GM10248 (cell line): Measurements from ENCODE around the gene OCA2.
"Not testable (repeated sequence)": the region's sequence is repeated elsewhere in the genome, so short reads cannot be mapped to it uniquely, and the experiment has no call there.

Source experiments
- CTCF ChIA-PET: fragments of 300-600 bp; sonication (Branson Sonifier 250); formaldehyde crosslinking; extraction: SDS; loops from one replicate; lab custom pipeline; 2021; ENCODE audit warnings: antibody characterized with exemption; lab: Yijun Ruan, JAX
- POLR2A ChIA-PET: fragments of 350-650 bp; sonication (Branson Sonifier 250); formaldehyde crosslinking; extraction: SDS; loops from one replicate; lab custom pipeline; 2020; ENCODE audit warnings: antibody characterized with exemption; lab: Yijun Ruan, JAX
- DNase-seq: peaks from one replicate; pipeline ENCODE4 v3.0.0; 2012; ENCODE audit errors: extremely low spot score
- TF ChIP-seq, protein P1 (sequence below): IDR thresholded peaks from 2 replicates; pipeline ENCODE4 v1.5.1; 2012; ENCODE audit warnings: mild to moderate bottlenecking, low read depth; ENCODE audit errors: extremely low read depth, missing control alignments, control extremely low read depth

Gene OCA2

DNA sequence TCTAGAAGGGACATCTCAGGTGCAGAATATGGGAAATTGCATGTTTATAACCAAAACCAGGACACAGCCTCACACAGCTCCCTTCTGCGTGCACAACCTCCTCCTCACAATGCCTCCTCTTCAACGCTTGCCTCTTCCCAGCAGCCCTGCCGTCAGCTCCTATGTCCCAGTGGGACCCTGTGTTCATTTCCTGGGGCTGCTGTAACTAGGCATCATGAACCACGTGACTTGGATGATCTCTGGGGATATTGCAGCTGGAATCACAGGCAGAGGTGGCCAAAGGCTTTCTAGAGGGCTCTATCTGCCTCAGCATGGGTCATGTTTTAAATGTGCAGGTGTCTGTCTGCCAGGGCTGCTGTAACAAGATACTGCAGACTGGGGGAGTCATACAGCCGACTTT lies 375.3 kb downstream of the OCA2 start:
- DNase-seq: no peak
- TF ChIP-seq, protein P1, sequence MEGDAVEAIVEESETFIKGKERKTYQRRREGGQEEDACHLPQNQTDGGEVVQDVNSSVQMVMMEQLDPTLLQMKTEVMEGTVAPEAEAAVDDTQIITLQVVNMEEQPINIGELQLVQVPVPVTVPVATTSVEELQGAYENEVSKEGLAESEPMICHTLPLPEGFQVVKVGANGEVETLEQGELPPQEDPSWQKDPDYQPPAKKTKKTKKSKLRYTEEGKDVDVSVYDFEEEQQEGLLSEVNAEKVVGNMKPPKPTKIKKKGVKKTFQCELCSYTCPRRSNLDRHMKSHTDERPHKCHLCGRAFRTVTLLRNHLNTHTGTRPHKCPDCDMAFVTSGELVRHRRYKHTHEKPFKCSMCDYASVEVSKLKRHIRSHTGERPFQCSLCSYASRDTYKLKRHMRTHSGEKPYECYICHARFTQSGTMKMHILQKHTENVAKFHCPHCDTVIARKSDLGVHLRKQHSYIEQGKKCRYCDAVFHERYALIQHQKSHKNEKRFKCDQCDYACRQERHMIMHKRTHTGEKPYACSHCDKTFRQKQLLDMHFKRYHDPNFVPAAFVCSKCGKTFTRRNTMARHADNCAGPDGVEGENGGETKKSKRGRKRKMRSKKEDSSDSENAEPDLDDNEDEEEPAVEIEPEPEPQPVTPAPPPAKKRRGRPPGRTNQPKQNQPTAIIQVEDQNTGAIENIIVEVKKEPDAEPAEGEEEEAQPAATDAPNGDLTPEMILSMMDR: no peak
- ChIA-PET CTCF (no interaction called here), POLR2A (no interaction called here)

DNA sequence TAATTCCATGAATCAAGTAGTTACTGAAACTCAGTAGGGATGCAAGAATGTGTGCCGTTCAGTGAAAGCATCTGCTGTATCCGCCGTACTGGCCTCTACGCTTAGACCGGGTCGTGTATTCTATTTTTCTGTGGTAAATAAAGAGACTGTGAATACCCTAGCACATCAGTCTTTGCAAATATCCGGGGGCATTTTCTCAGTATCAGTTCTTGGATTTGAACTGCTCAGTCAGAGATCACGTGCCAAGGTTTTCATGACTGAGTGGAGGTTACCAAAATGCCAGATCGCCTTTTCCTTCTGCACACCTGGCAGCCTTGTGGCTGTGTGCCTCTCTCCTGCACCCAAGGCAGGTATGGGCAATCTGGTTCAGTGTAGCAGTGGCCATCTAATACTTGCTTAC lies 377.0 kb downstream of the OCA2 start:
- ChIA-PET POLR2A (no interaction called here), CTCF (no interaction called here)
- TF ChIP-seq, protein P1: no peak
- DNase-seq: no peak

DNA sequence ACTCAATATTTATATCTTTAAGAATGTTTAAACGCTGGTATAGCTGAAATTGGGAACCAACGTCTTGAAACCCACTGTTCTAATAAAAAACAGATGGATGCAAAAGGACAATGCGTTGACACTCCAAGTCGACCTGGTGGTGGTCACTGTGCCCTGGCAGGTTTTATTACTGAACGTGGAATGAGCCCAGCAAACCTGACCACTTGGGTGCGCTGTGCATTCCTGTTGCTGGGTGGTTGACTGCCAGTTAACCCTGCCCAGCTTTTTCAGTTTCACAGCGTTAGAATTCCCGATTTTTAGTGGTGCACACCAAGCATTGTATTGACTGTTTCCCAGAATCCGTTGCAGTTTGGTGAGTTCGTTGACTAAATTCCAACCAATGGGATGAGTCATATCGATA lies 384.4 kb downstream of the OCA2 start:
- TF ChIP-seq, protein P1: no peak
- ChIA-PET POLR2A (no interaction called here), CTCF (interaction anchor here (1.5 kb wide), 1 partner anchor 9 kb away, joined by 4 read pairs; no protein-coding TSS in a partner anchor)
- no peak for DNase-seq

DNA sequence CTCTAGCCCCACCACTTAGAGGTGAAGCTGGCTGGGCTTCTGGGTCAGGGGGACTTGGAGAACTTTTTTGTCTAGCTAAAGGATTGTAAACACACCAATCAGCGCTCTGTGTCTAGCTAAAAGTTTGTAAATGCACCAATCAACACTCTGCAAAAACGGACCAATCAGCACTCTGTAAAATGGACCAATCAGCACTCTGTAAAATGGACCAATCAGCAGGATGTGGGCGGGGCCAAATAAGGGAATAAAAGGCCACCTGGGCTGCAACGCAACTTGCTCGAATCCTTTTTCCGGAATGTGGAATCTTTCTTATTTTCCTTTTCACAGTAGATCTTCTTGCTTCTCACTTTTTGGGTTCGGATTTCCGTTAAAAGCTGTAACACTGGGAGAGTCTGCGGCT lies 385.3 kb downstream of the OCA2 start:
- POLR2A ChIA-PET: not testable (repeated sequence)
- CTCF ChIA-PET: interaction anchor here (1.5 kb wide), 1 partner anchor 8 kb away, joined by 4 read pairs; no protein-coding TSS in a partner anchor

DNA sequence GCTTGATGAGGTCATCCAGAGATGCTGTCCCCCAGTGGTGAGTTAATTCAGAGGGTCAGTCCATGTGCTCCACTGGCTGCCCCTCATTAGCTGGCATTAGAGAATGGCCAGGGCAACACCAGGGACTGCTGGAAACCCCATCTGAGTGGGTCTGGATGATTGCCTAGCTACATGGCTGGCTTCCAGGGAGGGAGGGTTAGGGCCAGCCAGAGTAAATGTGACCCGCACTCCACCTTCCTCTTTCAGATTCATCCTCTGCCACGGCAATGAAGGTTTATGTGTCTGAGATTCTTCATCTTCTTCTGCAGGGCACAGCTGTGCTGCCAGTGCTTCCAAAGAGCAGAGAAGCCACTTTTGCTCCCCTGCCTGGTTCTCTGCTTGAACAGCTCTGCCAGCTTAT lies 391.9 kb downstream of the OCA2 start:
- TF ChIP-seq, protein P1: no peak
- POLR2A ChIA-PET: no interaction called here
- DNase-seq: no peak
- CTCF ChIA-PET: no interaction called here

More for the DNA sequence above, 385.3 kb downstream of the OCA2 start:
- not testable (repeated sequence) for DNase-seq

DNA sequence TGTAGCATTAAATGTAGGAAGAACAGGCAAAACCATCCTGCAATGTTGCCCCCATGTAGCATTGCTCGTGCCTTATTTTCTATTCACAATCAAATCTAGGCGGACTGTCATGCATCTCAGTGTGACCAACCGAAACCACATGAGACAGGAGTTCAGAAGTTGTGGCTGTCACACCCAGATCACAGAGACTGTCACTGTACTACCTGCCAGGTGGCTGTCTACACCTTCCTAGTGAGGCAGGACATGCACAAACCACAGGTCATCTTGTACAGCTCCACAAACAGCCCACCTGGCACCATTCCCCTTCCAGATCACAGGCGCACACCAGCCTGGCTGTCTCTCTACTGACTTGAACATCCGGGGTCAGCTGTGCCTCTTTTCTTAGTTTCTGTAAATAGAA lies 392.8 kb downstream of the OCA2 start:
- no peak for DNase-seq
- TF ChIP-seq, protein P1: no peak
- POLR2A ChIA-PET: no interaction called here
- CTCF ChIA-PET: no interaction called here

DNA sequence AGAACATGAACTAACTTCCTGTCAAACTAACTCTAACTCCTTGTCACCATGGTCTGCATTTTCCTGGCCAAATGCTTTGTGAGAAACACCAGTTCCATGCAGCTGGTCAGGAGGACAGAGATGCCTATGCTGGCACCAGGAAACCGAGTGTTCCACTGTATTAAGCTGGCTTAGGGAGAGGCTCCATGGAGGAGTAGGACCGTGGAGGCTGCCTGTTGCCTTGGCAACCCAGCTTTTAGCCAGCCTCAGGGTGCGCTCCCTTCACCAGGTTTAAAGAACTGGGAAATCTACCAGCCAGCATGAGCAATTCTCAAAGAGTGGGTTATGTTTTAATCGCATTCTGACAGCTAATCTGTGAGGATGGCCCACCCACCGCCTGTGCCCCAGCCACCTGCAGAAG lies 394.1 kb downstream of the OCA2 start:
- TF ChIP-seq, protein P1: no peak
- ChIA-PET CTCF (interaction anchor here (0.9 kb wide), 1 partner anchor 10 kb away, joined by 4 read pairs; no protein-coding TSS in a partner anchor), POLR2A (no interaction called here)
- no peak for DNase-seq
